ENCODE results near the gene CTSD. TPM values are rescaled to one million over a fixed set of nuclear protein-coding genes. Genes with fewer than 3 reads are reported as not detected.

The CTSD gene
- total and polyA plus RNA-seq, 2 of the 4 experiments (the other 2 are of a cell fraction): 39.8 to 166 TPM

GRCh38 chr11:1751999-1752906 lies 11.5 kb downstream of the CTSD start:
- intact Hi-C loops (cut with micrococcal nuclease): no loop called here
- ATAC-seq (ENCODE audit: low read depth) (no peak), DNase-seq (no peak)
- peaks cover 9% of the 10 kb centered on the region; the same call in 1 of the 2 replicates for H3K27me3 ChIP-seq (ENCODE audit: control insufficient read depth, insufficient read depth, low read length)
- no peak overlapping the region for H2AFZ ChIP-seq (replicated peaks; ENCODE audit: low read length, poor library complexity)
- no peak overlapping the region for H3K4ac ChIP-seq (ENCODE audit: low read depth, low read length)
- H2BK5ac ChIP-seq (ENCODE audit: low read depth, low read length, poor library complexity, severe bottlenecking): no peak overlapping the region
- no peak overlapping the region for H2AK9ac ChIP-seq (replicated peaks; ENCODE audit: low read depth, low read length, poor library complexity)
- dilution Hi-C loops (cut with HindIII; ENCODE audit: low sequenced_read_pairs, unreplicated experiment): no loop called here
- H3K9me3 ChIP-seq (ENCODE audit: control insufficient read depth, insufficient read depth, low read length): no peaks in the 10 kb centered on the region
- no peak overlapping the region for H3K4me2 ChIP-seq (ENCODE audit: low read depth, low read length)
- no peak overlapping the region for H2BK120ac ChIP-seq (ENCODE audit: low read depth, low read length)
- no peak overlapping the region for H3K27ac ChIP-seq (ENCODE audit: insufficient read depth, low read length)
- H3K4me3 ChIP-seq (ENCODE audit: insufficient read depth, low read depth, low read length): no peak overlapping the region
- H4K5ac ChIP-seq (ENCODE audit: low read depth, low read length): no peak overlapping the region
- H2BK15ac ChIP-seq (ENCODE audit: low read depth, low read length): no peak overlapping the region
- H2AK5ac ChIP-seq (ENCODE audit: low read depth, low read length): no peak overlapping the region
- no peaks in the 10 kb centered on the region; a peak in 1 of 4 replicates for H3K79me1 ChIP-seq (ENCODE audit: low read depth in 1 of 2, low read length in 2 of 2)
- POLR2A ChIA-PET (ENCODE audit: unreplicated experiment): no interaction called here
- H3K18ac ChIP-seq (ENCODE audit: low read depth, low read length): no peak overlapping the region
- BruUV-seq (replicated peaks): no TSS peak
- H3K14ac ChIP-seq (replicated peaks; ENCODE audit: low read depth, low read length): no peak overlapping the region
- TF ChIP-seq CTCF (conservative IDR thresholded peaks at IDR 0.05; ENCODE audit: low read depth, low read length) (no peak), ELK1 (IDR thresholded peaks at IDR 0.05; ENCODE audit: borderline replicate concordance, low read depth, low read length) (no peak), MAFK (IDR thresholded peaks at IDR 0.05; ENCODE audit: low read depth, low read length) (no peak), RFX5 (IDR thresholded peaks at IDR 0.05; ENCODE audit: low read depth, low read length) (no peak), POLR2A (IDR thresholded peaks at IDR 0.05; ENCODE audit: low read depth, low read length) (no peak)
- H2BK20ac ChIP-seq (ENCODE audit: low read depth, low read length): no peak overlapping the region
- H4K20me1 ChIP-seq (ENCODE audit: insufficient read depth, low read length): peaks cover 20% of the 10 kb centered on the region
- no peak overlapping the region; the same call in 1 of the 2 replicates for H3K56ac ChIP-seq (ENCODE audit: extremely low read depth, insufficient read depth, low read length)
- CTCF ChIA-PET: no interaction called here
- H4K91ac ChIP-seq (ENCODE audit: insufficient read depth, low read depth, low read length): no peak overlapping the region
- H3K23ac ChIP-seq (ENCODE audit: low read depth, low read length): no peak overlapping the region
- H3K4me1 ChIP-seq (ENCODE audit: control insufficient read depth, insufficient read depth, low read length): peaks cover 8% of the 10 kb centered on the region; the same call in 1 of the 2 replicates
- in situ Hi-C loops (cut with MboI; ENCODE audit: low sequenced_read_pairs): no loop called here
- 97% methylated on average over 5 of the region's 24 CpGs; no CpG with 5 or more reads in 1 of the 2 experiments for WGBS, 2 experiments (ENCODE audit: extremely low coverage in 2 of 2, insufficient read length in 1 of 2)
- H3K9ac ChIP-seq (ENCODE audit: low read depth, low read length): no peak overlapping the region
- peaks cover 31% of the 10 kb centered on the region; the same call in 1 of the 2 replicates for H3K36me3 ChIP-seq (ENCODE audit: control insufficient read depth, insufficient read depth, low read length)
- no peak overlapping the region for H4K8ac ChIP-seq (ENCODE audit: low read depth in 2 of 2, low read length in 2 of 2)
- H3K9me1 ChIP-seq (ENCODE audit: insufficient read depth, low read length): no peaks in the 10 kb centered on the region

All from IMR-90 (cell line).